GM21786 (cell line): ENCODE measurements around the gene PIGQ.

Experiments
- ATAC-seq: cut with Tn5 transposase; IDR thresholded peaks from one replicate; pipeline ENCODE4 v1.9.1; 2021; ENCODE audit not compliant: unreplicated experiment

The PIGQ gene

DNA sequence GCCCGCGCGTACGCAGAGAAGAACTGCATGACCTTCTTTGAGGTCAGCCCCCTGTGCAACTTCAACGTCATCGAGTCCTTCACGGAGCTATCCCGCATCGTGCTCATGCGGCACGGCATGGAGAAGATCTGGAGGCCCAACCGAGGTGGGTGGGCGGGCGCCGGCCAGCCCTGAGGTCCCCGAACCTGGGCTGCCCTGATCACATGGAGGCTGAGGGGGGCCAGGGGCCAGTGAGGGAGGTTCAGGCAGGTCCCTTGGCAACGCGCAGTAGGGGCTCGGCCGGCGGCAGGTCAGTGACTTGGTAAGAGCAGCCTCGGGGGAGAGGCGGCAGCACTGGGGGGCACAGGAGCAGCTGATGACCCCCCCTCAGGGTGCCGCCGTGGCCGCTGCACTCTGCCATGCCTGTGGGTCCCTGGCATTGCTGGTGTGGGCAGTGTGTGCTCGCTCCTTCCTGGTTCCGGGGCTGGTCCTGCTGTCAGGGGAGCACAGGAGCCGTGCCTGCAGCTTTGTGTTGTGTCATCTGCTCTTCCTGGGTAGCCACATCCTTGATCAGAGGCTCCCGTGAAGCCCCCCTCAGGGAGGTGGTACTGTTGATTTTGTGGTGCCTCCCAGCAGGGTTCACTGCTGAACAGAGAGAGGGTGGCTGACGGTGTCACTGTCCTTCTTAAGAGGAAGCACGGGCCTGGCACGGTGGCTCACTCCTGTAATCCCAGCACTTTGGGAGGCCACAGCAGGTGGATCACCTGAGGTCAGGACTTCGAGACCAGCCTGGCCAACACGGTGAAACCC is 56.4 kb downstream of the PIGQ start:
- no peak for ATAC-seq

DNA sequence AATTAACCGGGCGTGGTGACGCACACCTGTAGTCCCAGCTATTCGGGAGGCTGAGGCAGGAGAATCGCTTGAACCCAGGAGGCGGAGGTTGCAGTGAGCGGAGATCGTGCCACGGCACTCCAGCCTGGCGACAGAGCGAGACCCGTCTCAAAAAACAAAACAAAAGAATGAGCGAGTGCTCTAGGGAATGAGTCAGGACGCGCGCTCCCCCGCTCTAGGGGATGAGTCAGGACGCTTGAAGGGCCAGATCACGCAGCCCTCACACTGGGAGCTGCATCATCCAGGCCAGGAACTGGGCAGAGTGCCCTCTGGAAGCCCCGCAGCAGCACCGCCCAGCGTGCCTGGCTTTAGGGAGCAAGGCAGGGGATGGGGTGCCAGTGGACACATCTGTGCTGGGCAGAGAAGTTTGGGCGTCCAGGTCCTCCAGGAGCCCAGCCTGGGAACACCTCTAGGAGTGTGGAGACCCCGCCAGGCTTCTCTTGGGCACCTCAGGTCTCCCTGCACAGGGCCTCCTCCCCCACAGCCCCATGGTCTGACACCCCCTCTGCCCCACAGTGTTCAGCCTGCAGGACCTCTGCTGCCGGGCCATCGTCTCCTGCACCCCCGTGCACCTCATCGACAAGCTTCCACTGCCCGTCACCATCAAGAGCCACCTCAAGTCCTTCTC is 57.2 kb downstream of the PIGQ start:
- ATAC-seq, result no peak

DNA sequence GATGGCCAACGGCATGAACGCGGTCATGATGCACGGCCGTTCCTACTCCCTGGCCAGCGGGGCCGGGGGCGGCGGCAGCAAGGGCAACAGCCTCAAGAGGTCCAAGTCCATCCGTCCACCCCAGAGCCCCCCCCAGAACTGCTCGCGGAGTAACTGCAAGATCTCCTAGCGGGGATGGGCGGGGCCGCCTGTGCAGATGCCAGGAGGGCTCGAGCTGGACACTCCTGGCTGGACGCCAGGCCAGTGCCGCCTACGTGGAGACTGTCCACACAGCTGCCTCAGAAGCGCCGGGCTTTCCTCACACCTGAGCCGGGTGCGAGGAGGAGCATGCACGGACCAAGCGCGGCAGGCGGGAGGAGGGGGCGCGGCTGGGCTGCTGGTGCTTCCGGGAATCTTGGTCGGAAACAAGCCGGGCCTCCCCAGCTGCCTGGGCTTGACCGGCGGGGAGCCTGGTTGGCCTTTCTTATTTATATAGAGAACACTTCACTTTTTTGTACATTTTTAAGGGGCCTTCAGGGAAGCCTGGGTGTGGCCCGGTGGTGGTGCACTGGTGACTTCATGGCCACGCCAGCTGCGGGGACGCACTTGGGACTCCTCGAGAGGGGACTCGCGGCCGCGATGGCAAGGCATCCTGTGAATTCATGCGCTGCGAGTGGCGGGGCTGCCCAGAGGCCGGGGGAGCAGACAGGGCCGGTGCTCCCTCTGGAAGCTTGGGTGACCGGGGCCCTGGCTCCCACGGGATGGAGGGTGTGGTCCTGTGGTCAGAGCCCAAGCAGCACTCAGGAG is 57.9 kb downstream of the PIGQ start:
- ATAC-seq, result no peak

DNA sequence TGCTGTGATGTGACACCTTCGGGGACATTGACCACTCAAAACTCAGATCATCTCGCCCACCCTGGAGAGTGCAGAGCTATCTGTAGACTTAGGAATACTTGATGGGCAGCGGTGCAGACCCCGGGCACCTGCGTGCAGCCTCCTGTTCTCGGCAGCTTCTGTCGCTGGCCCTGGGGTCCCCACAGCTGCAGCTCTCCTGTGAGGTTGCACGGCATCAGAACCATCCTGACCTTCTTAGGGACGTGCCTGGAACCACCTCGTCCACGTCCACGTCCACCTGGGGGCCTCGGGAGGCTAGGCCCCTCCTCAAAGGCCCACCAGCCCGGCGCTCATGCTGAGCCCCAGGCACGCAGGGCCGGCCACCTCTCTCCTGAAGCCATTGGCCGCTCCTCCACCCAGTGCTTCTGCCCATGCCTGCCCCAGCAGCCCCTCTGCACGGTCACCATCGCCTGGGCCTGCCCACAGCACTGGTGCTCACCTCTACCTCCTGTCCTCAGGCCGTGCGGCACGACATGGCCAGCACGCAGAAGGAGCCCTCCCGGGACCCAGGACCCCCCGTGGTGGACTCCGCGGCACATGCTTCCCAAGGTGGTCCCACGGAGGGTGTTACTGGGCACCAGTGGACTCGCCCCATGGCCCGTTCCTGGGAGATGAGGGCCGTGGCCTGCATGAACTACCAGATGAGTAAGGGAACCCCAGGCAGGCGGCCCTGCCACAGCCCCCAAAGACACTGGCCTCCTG is 58.7 kb downstream of the PIGQ start:
- no peak for ATAC-seq

DNA sequence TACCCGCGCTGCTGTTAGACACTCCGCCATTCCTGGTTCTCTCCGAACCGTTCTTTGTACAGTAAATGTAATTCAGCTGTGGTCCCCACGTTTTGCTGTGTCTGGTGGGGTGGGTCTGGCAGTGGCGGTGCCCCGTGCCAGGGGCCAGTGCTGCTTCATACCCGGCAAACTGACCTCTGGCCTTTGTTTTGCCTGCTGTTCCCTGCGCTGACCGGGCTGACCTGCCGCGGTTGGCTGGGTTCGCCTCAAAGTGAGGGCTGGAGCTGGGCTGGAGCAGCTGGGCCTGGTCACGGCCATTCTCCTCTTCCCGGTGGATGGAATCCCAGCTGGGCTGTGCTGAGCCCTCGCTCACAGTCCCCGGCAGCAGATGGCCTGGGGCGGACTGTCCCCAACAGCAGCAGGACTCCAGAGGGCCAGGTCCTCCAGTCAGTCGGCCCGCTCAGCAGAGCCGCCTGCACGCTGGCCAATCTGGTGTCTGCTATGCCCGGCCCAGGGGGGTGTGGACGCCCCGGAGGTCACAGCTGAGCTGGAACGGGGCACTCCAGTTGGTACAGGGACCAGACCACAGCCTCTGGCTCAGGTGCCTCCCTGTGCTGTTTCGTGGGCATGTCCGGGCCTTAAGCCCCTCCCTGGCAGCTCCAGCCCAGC is 59.5 kb downstream of the PIGQ start:
- no peak for ATAC-seq

DNA sequence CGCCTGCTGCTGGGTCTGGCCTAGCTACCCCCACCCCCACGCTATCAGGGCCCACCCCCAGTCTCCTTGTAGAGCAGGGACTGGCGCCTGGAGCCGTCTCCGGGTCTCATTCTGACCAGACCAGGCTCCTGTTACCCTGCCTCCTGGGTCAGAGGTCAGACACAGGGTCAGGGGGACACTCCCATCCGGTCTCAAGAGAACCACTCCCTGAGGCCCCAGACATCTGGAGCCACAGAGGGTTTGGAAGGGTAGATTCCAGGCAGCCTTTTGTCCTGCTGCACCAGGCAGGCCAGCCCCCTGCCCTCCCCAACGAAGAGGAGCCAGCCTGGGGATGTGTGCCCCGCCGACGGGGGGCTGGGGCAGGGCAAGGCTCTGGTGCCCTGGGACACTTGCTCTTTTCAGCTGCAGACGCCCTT is 60.1 kb downstream of the PIGQ start:
- no peak for ATAC-seq

DNA sequence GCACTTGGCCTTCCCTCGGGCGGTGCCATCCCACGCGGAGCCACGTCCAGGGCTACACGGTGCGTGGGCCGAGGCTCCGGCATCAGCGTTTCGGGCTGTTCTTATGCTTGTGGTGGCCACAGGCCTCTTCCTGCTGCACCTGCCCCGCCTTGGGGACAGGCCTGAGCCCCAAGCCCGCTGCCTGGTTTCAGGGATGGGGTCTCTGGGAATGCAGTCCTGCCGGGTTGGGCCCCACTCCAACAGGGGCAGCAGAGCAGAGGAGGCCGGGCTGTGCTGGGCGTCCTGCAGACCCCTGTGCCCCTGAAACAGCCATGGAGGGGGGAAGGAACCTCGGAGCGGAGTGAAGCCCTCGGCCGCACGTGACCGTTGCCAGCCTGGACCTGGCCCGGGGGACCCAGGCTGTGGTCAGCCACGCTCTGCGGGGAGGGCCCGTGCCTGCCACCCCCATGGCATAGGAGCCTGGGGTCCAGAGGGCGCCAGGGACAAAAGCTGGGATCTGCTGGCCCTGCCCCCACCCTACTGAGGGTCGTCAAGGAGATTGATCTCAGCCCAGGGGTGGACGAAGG is 60.6 kb downstream of the PIGQ start:
- no peak for ATAC-seq

DNA sequence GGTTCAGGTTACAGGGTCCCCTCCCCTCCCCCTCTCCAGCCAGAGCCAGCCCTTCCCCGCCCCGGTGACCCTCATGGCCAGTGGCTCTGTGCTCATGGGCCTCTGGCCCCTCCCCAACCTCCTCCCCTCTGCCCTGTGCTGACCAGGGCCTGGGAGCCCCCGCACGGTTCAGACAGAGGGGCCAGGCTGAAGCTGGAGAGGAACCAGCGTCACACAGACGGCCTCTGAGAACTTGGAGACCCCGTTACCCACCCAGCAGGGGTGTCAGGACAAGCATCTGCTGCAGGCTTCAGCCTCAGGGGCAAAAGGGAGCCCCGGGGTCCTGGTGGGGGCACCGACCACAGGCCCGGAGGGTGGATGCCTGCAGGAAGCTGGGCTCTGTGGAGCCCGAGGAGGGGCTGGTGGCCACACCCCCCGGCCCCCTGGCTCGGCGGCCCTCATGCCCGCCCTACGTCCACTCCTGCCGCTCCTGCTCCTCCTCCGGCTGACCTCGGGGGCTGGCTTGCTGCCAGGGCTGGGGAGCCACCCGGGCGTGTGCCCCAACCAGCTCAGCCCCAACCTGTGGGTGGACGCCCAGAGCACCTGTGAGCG is 61.1 kb downstream of the PIGQ start, which contains the start of gene WFIKKN1:
Gene WFIKKN1 (plus strand): TSS at position 171 of the 591 bp plus-strand sequence. CDS start 269 bp downstream, at position 440.
- ATAC-seq, result no peak

DNA sequence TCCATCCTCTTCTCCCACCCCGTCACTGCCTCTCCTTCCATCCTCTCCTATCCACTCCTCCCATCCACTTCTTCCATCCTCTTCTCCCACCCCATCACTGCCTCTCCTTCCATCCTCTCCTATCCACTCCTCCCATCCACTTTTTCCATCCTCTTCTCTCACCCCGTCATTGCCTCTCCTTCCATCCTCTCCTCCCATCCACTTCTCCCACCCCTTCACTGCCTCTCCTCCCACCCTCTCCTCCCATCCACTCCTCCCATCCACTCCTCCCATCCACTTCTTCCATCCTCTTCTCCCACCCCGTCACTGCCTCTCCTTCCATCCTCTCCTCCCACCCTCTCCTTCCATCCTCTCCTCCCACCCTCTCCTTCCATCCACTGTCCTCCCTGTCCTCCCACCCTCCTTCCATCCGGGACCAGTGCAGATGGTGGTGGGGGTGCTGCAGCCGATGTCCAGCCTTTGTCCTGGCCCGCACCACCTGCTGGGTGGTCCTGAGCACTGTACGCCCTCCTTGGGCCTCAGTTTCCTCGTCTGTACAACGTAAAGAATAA is 62.1 kb downstream of the PIGQ start:
- ATAC-seq, result no peak

DNA sequence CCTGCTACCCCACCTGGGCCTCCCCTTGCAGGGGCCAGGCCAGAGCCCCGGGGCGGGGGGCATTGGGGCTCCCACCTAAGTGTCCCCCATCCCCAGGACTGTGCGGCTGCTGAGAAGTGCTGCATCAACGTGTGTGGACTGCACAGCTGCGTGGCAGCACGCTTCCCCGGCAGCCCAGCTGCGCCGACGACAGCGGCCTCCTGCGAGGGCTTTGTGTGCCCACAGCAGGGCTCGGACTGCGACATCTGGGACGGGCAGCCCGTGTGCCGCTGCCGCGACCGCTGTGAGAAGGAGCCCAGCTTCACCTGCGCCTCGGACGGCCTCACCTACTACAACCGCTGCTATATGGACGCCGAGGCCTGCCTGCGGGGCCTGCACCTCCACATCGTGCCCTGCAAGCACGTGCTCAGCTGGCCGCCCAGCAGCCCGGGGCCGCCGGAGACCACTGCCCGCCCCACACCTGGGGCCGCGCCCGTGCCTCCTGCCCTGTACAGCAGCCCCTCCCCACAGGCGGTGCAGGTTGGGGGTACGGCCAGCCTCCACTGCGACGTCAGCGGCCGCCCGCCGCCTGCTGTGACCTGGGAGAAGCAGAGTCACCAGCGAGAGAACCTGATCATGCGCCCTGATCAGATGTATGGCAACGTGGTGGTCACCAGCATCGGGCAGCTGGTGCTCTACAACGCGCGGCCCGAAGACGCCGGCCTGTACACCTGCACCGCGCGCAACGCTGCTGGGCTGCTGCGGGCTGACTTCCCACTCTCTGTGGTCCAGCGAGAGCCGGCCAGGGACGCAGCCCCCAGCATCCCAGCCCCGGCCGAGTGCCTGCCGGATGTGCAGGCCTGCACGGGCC is 62.9 kb downstream of the PIGQ start:
- no peak for ATAC-seq

DNA sequence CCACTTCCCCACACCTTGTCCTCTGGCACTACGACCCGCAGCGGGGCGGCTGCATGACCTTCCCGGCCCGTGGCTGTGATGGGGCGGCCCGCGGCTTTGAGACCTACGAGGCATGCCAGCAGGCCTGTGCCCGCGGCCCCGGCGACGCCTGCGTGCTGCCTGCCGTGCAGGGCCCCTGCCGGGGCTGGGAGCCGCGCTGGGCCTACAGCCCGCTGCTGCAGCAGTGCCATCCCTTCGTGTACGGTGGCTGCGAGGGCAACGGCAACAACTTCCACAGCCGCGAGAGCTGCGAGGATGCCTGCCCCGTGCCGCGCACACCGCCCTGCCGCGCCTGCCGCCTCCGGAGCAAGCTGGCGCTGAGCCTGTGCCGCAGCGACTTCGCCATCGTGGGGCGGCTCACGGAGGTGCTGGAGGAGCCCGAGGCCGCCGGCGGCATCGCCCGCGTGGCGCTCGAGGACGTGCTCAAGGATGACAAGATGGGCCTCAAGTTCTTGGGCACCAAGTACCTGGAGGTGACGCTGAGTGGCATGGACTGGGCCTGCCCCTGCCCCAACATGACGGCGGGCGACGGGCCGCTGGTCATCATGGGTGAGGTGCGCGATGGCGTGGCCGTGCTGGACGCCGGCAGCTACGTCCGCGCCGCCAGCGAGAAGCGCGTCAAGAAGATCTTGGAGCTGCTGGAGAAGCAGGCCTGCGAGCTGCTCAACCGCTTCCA is 63.7 kb downstream of the PIGQ start:
- no peak for ATAC-seq
